Neuron (in vitro differentiated cells): ENCODE measurements around the gene SYNPO2L.
"Not testable (repeated sequence)": the region's sequence is repeated elsewhere in the genome, so short reads cannot be mapped to it uniquely, and the experiment has no call there.

Experiments used
- H2AFZ ChIP-seq: one replicate; pipeline ENCODE4 v1.6.1; 2013; ENCODE audit warnings: low read depth, mild to moderate bottlenecking, inconsistent platforms, low read length, moderate library complexity
- H3K27me3 ChIP-seq: one replicate; pipeline ENCODE4 v1.6.1; 2013; ENCODE audit warnings: low read length; ENCODE audit not compliant: insufficient read depth
- H3K36me3 ChIP-seq: one replicate; pipeline ENCODE4 v1.6.1; 2013; ENCODE audit warnings: low read length; ENCODE audit not compliant: insufficient read depth
- H3K4me1 ChIP-seq: one replicate; pipeline ENCODE4 v1.6.1; 2013; ENCODE audit warnings: low read length; ENCODE audit not compliant: insufficient read depth
- H3K4me3 ChIP-seq: 2 replicates; pipeline ENCODE4 v1.5.1; 2013; ENCODE audit warnings: mild to moderate bottlenecking, low read length, moderate library complexity
- H3K9me3 ChIP-seq: one replicate; pipeline ENCODE4 v1.6.1; 2013; ENCODE audit warnings: low read length

SYNPO2L gene, protein sequence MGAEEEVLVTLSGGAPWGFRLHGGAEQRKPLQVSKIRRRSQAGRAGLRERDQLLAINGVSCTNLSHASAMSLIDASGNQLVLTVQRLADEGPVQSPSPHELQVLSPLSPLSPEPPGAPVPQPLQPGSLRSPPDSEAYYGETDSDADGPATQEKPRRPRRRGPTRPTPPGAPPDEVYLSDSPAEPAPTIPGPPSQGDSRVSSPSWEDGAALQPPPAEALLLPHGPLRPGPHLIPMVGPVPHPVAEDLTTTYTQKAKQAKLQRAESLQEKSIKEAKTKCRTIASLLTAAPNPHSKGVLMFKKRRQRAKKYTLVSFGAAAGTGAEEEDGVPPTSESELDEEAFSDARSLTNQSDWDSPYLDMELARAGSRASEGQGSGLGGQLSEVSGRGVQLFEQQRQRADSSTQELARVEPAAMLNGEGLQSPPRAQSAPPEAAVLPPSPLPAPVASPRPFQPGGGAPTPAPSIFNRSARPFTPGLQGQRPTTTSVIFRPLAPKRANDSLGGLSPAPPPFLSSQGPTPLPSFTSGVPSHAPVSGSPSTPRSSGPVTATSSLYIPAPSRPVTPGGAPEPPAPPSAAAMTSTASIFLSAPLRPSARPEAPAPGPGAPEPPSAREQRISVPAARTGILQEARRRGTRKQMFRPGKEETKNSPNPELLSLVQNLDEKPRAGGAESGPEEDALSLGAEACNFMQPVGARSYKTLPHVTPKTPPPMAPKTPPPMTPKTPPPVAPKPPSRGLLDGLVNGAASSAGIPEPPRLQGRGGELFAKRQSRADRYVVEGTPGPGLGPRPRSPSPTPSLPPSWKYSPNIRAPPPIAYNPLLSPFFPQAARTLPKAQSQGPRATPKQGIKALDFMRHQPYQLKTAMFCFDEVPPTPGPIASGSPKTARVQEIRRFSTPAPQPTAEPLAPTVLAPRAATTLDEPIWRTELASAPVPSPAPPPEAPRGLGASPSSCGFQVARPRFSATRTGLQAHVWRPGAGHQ

DNA sequence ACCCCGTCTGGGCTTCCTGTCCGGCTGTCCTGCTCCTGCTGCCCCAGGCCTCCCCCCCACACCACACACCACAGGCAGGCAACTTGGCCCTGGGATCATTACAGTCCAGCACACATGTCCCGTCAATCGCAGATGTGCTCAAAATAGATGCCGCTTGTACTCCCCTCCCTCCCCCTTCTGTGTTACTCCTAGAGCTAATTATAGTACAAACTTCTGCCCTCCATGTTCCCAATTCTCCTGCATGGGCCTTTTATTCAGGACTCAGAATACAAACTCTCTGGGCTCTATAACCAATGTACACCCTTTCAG lies at the start of gene SYNPO2L:
Gene SYNPO2L (minus strand): TSS at position 40 of the 309 bp plus-strand sequence. CDS start 107 bp downstream, outside the sequence.
- Histone ChIP-seq H3K4me3 (no peak within 1 kb of the TSS), H3K27me3 (no peaks in the 10 kb centered on the region), H3K36me3 (no peaks in the 10 kb centered on the region), H3K4me1 (no peaks in the 10 kb centered on the region), H2AFZ (no peak within 1 kb of the TSS), H3K9me3 (no peaks in the 10 kb centered on the region)

DNA sequence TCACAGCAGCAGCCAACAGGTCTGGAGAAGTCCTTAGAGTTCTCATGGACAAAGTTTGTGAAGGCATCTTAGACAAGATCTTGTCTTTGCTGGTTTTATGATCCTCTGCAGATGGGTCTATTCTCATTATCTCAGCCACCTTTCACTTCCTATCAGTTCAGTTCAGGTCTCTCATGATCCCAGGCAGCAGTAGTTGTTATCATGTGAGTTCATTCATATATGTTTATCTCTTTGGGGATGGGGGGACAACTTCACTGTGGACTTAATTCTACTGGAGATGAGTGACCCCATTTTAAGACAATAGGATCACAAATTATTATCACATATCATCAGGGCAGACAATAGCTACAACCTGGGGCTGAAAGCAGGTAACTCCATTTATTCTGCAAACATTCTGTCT lies 48.1 kb upstream of the SYNPO2L start:
- H3K27me3 ChIP-seq, H3K36me3 ChIP-seq, H3K9me3 ChIP-seq, H3K4me1 ChIP-seq, H2AFZ ChIP-seq, H3K4me3 ChIP-seq: not testable (repeated sequence)

DNA sequence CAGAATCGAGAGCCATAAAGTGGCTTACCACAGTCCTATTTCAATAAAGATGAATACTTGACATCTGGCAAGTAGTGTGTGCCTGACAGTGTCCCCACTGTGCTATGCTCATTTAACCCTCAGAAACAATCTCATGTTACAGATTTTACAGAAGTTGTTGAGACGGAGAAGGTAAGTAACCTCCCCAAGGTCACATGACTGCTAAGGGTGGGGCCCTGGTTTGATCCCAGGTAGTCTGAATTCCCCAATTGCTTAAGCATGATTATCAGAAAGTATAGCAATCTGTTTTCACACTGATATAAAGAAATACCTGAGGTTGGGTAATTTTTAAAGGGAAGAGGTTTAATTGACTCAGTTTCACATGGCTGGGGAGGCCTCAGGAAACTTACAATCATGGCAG lies 43.0 kb upstream of the SYNPO2L start:
- not testable (repeated sequence) for H3K9me3 ChIP-seq, H2AFZ ChIP-seq, H3K4me3 ChIP-seq, H3K36me3 ChIP-seq, H3K4me1 ChIP-seq, H3K27me3 ChIP-seq

DNA sequence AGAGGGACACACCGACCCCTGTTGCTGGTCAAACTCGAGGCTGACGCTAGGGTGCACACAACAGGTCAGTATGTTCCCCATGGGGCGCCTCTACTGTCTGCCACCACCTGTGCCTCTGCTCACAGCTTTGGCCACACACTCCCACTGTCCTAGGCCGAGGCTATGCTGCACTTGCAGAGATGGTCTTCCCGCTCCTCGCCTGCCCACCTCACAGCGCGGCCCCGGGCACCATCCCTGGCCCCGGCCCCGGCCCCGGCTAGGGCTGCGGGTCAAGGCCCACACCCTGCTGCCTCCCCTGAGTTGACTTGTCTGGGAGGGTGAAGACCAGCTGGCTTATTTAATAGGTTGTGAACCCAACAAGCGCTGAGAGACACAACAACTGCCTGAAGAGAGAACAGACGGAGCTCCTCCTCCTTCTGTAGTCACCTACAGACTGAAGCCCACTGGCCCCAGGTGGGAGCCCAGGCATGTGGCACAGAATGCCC lies 41.9 kb upstream of the SYNPO2L start, which contains the start of gene AGAP5:
Gene AGAP5 (minus strand): TSS at position 435 of the 485 bp plus-strand sequence. CDS start 354 bp downstream, at position 81.
- not testable (repeated sequence) for H3K9me3 ChIP-seq, H3K4me1 ChIP-seq, H3K27me3 ChIP-seq, H3K36me3 ChIP-seq, H2AFZ ChIP-seq, H3K4me3 ChIP-seq

DNA sequence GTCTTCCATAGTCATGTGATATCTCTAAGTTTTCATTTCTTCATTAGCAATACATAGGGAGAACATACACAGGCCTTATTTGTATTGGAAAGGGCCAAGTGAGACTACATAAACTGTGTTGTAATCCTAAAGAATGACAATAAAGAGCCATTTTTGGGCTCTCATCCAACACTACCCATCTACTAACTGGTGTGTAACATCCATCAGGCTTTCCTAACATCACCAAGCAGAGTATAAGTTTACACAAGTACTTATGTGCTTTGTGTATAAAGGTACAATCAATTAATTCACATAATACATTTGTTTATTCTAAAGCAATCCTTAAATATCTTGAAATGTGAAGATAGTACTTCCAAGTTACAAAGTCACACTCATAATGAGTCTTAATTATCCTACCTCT lies 39.5 kb upstream of the SYNPO2L start:
- H2AFZ ChIP-seq, result not testable (repeated sequence)

DNA sequence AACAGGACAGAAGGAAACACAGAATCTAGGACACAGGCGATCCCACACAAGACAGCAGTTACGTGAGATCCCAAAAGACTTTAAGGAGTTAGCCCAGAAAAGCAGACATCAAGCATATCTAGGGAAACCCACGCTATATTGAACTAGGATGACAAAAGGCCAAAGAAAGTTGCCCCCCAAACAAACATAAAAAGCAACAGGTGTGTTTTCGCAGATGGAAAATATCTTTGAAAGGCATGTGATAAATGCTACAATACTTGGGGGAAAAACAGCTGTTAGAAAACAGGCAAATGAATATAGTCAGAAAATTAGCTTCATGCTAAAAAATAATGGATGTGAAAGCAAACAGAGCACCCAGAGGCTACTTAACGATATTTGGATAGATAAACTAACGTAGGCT lies 34.9 kb upstream of the SYNPO2L start:
- H2AFZ ChIP-seq, H3K27me3 ChIP-seq, H3K4me1 ChIP-seq, H3K4me3 ChIP-seq, H3K9me3 ChIP-seq, H3K36me3 ChIP-seq: not testable (repeated sequence)

More for the DNA sequence above, 39.5 kb upstream of the SYNPO2L start:
- H3K9me3 ChIP-seq, H3K4me1 ChIP-seq, H3K27me3 ChIP-seq, H3K36me3 ChIP-seq, H3K4me3 ChIP-seq: not testable (repeated sequence)

DNA sequence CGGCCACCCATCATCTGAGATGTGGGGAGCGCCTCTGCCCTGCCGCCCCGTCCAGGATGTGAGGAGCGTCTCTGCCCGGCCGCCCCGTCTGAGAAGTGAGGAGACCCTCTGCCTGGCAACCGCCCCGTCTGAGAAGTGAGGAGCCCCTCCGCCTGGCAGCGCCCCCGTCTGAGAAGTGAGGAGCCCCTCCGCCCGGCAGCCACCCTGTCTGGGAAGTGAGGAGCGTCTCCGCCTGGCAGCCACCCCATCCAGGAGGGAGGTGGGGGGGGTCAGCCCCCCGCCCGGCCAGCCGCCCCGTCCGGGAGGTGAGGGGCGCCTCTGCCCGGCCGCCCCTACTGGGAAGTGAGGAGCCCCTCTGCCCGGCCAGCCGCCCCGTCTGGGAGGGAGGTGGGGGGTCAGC lies 33.8 kb upstream of the SYNPO2L start:
- H3K4me1 ChIP-seq, H2AFZ ChIP-seq, H3K27me3 ChIP-seq, H3K36me3 ChIP-seq, H3K4me3 ChIP-seq, H3K9me3 ChIP-seq: not testable (repeated sequence)

DNA sequence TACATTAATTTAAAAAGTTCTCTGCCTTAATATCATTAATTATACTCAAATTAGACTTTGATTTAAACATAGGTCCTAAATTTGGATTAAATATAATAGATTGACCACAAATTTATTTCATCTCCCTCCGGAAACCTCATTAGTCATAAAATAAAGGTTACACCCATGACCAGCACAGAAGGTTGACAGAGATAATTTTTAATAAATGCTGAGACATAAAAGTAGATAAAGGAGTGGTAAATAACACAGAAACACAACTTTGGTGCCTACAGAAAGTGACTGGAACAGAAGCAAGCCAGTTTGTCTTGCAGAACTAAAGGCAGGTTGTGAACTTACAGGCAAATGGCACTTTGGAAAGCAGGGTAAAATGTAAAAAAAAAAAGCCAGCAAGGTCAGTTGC lies 31.8 kb upstream of the SYNPO2L start:
- H3K27me3 ChIP-seq, result not testable (repeated sequence)

DNA sequence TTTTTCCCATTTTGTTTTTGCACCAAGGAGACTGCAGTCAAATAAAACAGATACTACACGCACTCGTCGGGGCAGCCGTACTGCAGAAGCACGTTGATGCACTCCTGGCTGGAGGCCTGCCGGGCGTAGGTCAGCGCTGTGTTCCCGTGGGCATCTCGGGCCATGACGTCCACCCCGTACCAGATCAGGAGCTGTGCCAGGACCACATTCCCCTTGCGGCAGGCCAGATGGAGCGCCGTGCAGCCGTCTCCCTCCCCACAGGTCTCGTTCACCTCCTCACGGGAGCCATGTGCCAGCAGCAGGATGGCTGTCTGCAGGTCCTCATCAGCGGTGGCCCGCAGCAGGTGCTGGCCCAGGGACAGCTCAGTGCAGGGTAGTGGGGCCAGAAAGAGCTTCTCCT lies 18.7 kb upstream of the SYNPO2L start:
- not testable (repeated sequence) for H3K4me3 ChIP-seq, H3K4me1 ChIP-seq, H3K27me3 ChIP-seq, H2AFZ ChIP-seq, H3K9me3 ChIP-seq, H3K36me3 ChIP-seq

More for the DNA sequence above, 31.8 kb upstream of the SYNPO2L start:
- H3K36me3 ChIP-seq, H3K9me3 ChIP-seq, H2AFZ ChIP-seq, H3K4me3 ChIP-seq, H3K4me1 ChIP-seq: not testable (repeated sequence)

DNA sequence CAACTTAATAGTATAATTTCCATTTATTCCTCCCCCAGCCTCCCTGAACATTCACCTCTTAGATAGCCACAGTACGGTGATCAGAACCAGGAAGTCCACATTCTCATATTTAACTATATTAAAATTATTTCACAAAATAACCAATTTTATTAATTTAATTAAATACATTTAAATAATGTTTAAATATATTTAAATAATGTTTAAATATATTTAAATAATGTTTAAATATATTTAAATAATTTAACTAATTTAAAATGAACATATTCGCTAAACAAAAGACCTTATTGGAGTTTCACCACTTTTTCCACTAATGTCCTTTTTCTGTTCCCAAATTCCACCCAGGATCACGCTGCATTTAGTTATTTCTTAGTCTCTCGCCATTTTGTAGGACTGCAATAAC lies 12.5 kb upstream of the SYNPO2L start:
- H2AFZ ChIP-seq, H3K36me3 ChIP-seq, H3K4me1 ChIP-seq, H3K4me3 ChIP-seq, H3K27me3 ChIP-seq, H3K9me3 ChIP-seq: not testable (repeated sequence)

DNA sequence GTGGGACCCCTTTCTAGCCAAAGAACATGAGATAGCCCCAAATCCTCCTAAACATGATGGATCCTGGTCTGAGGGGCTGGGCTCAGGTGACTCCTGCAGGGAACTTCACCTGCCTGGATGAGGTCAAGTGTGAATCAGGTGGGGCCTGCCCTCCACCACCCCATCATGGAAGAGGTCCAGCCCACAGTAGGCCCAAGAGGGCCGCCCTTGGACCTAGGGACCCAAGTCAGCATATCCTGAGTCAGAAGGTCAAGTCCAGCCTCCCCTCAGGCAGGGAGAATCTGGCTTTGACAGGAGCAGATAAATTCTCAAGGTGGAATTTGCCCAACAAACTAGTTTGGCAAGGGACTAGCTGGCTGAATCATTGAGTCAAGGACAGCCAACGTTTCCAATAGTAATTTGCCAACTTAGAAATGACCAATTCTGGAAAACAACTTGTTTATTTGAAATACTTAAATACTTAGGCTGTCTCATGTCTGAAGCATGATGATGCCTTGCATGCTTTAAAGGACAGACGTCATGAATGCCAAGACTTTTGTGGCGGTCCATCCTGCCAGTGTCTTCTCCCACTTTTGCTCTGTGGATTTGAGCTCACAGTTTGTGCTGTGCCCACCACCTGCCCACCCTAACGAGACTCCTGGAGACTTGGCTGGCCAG lies 10.5 kb upstream of the SYNPO2L start:
- H3K4me3 ChIP-seq, H3K9me3 ChIP-seq, H3K27me3 ChIP-seq, H3K4me1 ChIP-seq, H2AFZ ChIP-seq, H3K36me3 ChIP-seq: not testable (repeated sequence)

DNA sequence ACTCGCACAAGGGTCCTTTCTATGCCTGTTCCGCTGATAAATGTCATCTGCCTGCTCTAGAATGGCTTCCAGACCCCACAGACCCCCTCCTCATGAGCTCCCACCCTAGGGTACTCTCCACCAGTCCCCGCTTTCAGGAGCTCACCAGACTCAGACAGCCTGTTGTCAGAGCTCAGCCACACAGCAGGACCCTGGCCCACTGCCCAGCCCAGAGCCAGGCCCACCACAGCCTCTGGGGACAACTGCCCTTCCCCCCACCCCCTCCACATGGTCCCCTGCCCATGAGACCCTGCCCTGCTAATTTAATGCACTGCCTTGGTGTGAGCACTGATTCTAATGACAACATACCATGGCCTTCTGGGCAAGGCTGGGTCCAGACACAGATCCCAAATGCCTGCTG lies 9.8 kb upstream of the SYNPO2L start:
- not testable (repeated sequence) for H3K4me3 ChIP-seq, H3K27me3 ChIP-seq, H3K4me1 ChIP-seq, H3K36me3 ChIP-seq, H3K9me3 ChIP-seq, H2AFZ ChIP-seq
